Liver (tissue), 3 donors: ENCODE results near the gene CUTA.

Experiments used
- CTCF ChIP-seq: fragments of 150-350 bp; IDR thresholded peaks from 2 replicates; pipeline ENCODE4 v1.5.1; 2017; ENCODE audit warnings: improper control_type of control experiment, low read depth, low read length; ENCODE audit not compliant: missing input control
- EGR1 ChIP-seq, 2 donors: IDR thresholded peaks; 2 replicates each; pipeline ENCODE4 v1.6.1; 2016 to 2018; ENCODE audit warnings: antibody characterized with exemption in 2 of 2, low read depth in 2 of 2
- SP1 ChIP-seq: IDR thresholded peaks from 2 replicates; pipeline ENCODE4 v1.6.1; 2018; ENCODE audit warnings: antibody characterized with exemption, mild to moderate bottlenecking
- TAF1 ChIP-seq: conservative IDR thresholded peaks from 2 replicates; pipeline ENCODE4 v1.6.1; 2016; ENCODE audit warnings: antibody characterized with exemption, mild to moderate bottlenecking
- donor health status: healthy.
- donor health status: healthy.

GRCh38 chr6:33445119-33445603, 27.3 kb upstream of the CUTA start:
- TF ChIP-seq SP1 (no peak), CTCF (no peak), TAF1 (no peak), EGR1 (IDR thresholded peaks at IDR 0.05; ENCODE audit: low read depth in 2 of 2) (no peak)
